ENCODE data around the gene KAT7. TPM values are rescaled to one million over a fixed set of nuclear protein-coding genes. Genes with fewer than 3 reads are reported as not detected.

The KAT7 gene
- total RNA-seq, 4 donors from 2014 or later, result 19.9 to 32.6 (median 21.0) TPM

DNA sequence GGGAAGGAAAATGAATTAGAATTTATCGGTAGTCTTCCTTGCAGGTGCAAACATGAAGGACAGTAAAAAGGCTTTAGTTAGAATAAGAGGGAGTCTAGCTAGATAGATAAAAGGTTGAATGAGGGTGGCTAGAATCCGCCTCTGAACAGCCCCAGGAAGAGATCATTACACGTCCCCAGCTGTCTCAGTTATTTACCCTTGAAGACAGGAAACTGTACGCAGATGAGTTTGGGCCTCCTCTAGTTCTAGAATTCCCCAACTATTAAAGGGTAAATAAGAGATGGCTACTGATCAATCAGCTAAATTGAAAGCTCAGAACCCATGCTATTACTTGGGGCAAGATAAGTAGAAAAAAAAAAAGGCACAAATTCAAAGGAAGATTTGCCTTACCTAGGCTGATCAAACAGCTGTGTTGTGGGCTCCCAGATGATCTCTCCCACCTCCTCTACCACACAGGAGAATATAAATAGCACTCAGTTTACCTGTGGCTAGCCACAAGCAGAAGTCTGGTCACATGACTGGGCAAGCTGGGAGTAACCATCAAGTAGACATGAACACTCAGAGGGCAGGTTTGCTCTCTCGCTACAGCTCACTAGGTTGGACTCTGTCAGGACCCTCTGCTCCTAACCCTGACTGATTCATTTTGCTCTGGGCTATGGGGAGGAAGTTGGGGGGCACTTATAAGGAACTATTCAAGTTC is 41.5 kb upstream of the KAT7 start:
- DNase-seq (ENCODE audit: low spot score) (no peak), ATAC-seq (ENCODE audit: low FRiP score) (no peak)
- TF ChIP-seq, protein P1, sequence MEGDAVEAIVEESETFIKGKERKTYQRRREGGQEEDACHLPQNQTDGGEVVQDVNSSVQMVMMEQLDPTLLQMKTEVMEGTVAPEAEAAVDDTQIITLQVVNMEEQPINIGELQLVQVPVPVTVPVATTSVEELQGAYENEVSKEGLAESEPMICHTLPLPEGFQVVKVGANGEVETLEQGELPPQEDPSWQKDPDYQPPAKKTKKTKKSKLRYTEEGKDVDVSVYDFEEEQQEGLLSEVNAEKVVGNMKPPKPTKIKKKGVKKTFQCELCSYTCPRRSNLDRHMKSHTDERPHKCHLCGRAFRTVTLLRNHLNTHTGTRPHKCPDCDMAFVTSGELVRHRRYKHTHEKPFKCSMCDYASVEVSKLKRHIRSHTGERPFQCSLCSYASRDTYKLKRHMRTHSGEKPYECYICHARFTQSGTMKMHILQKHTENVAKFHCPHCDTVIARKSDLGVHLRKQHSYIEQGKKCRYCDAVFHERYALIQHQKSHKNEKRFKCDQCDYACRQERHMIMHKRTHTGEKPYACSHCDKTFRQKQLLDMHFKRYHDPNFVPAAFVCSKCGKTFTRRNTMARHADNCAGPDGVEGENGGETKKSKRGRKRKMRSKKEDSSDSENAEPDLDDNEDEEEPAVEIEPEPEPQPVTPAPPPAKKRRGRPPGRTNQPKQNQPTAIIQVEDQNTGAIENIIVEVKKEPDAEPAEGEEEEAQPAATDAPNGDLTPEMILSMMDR (IDR thresholded peaks at IDR 0.05), result no peak

DNA sequence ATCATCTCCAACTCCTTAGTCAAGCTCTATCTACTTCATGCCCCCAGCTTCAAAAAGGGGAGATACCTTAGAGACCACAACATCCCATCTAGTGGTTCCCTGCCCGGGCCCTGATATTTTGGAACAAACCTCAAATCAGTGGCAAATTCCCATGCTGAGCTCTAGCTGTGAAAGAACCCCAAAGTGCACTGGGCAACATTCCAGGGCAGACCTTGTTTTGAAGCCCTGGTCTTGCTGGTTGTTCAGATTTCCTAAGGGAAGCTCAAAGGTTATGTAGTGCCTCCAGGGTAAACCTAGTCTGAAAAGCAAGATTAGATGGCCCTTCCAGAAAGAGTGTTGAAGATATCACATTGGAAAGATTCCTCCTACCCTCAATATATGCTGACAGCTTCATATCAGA is 40.8 kb upstream of the KAT7 start:
- TF ChIP-seq, protein P1 (IDR thresholded peaks at IDR 0.05), result no peak
- DNase-seq (ENCODE audit: low spot score), result no peak
- ATAC-seq (ENCODE audit: low FRiP score), result no peak

DNA sequence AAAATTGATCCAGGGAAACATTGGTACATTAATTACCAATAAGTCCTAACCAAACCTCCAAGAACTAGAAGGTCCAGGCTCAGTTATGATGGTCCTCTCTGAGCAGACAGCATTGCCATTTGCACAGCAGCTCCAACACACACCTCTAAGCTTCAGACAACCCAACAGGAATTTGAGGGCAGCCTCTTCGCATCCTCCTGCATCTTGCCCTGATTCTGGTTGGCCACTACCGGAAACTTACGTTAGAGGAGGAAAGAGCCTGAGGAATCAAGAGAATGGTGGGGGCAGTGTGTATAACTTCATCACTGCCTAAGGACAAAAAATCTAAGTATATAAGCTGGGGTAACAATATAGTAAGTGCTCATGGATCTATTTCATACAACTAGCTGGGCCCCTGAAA is 40.3 kb upstream of the KAT7 start:
- TF ChIP-seq, protein P1 (IDR thresholded peaks at IDR 0.05), result no peak
- DNase-seq (ENCODE audit: low spot score) (no peak), ATAC-seq (ENCODE audit: low FRiP score) (no peak)

DNA sequence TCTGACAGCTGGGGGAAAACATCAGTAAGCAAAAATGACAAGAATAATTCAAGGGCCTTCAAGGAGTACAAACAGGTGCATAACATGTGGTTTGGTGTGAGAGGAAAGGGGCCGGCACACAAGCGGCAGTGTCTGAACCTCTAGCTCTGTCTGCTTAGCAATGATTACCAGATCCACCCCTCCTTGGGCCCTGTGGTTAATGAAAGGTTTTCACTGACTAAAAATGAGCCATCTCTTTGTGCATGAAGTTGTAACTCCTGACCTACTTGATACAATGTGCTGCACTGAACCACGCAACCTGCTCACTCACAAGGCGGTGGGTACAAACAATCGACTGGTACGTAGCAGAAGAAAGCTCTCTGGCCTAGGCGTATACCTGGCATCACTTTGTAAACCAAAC is 39.7 kb upstream of the KAT7 start:
- TF ChIP-seq, protein P1 (IDR thresholded peaks at IDR 0.05), result no peak
- DNase-seq (ENCODE audit: low spot score), result no peak
- ATAC-seq (ENCODE audit: low FRiP score), result no peak

DNA sequence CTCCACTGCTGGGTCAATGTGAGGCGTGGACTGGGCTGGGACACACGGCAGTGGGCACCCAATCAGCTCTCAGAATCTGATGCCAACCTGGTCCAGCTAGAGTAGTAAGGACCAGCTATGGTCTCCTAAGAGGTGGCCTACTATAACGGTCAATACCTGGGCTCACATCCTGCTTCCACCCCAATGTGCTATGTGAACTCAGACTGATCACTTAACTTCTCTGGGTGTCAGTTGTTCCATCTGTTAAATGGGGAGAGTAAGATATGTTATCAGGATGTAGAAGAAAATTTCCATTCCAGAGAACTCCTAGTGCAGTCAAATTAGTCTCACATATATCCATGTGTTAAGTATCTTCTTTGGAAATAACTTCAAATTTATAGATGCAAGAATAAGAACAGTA is 38.8 kb upstream of the KAT7 start:
- no peak for ATAC-seq (ENCODE audit: low FRiP score)
- DNase-seq (ENCODE audit: low spot score), result no peak
- TF ChIP-seq, protein P1 (IDR thresholded peaks at IDR 0.05), result no peak

DNA sequence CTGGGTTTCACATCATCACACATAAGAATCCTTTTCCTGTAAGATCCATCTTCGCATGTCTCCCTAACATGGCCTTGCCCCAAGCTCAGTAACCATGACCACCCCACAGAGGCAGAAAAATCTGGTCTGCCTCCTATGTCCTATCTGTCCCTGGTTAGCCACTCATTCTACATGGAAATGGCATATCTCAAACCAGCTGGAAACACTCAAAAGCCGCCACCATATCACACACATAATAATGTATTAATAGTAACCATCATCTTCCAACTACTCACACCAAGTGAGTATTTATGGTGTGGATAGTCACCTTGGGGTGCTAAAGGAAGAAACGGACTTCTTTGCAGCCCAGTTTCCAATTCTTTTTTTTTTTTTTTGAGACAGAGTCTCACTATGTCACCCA is 36.0 kb upstream of the KAT7 start:
- no peak for ATAC-seq (ENCODE audit: low FRiP score)
- TF ChIP-seq, protein P1 (IDR thresholded peaks at IDR 0.05), result no peak
- no peak for DNase-seq (ENCODE audit: low spot score)

DNA sequence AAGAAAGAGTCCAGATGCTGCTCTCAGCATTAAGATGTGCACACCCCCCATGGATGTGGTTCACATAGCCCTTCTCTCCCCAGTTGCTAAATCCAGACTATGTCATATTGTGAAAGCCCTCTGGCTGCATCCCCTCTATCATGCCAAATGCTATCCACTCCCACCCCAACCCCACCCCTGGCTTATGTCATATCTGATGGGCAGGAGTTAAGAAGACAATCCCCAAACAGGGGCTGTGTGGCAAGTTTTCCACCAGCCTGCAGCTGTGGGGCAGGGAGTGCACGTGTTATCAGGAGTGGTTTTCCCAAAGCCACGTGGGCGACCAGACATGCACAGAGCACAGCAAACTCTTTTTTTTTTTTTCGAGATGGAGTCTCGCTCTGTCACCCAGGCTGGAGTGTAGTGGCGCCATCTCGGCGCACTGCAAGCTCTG is 34.5 kb upstream of the KAT7 start:
- DNase-seq (ENCODE audit: low spot score) (no peak), ATAC-seq (ENCODE audit: low FRiP score) (peak; percentile 76)
- TF ChIP-seq, protein P1 (IDR thresholded peaks at IDR 0.05), result no peak

Measured in omental fat pad (tissue), 4 donors.